Right atrium auricular region (tissue), 2 donors: ENCODE measurements around the gene DNAH11. TPM values are rescaled to one million over a fixed set of nuclear protein-coding genes. Genes with fewer than 3 reads are reported as not detected.

ENCODE experiments used
- DNase-seq: peaks from one replicate; pipeline ENCODE4 v3.0.0-alpha.2; 2019; ENCODE audit warnings: low spot score
- H3K27ac ChIP-seq, 2 donors: fragments of 200-600 bp; sonication (generic); 1 replicate in 1 of 2; 2 replicates in 1 of 2; pipeline ENCODE4 v1.5.1; 2016 to 2019
- H3K27me3 ChIP-seq, 2 donors: fragments of 200-600 bp; sonication (generic); one replicate each; pipeline versions ENCODE4 v1.5.1 to v1.6.0; 2017 to 2019
- H3K36me3 ChIP-seq: fragments of 200-600 bp; sonication (generic); one replicate; pipeline ENCODE4 v1.5.1; 2016
- H3K4me1 ChIP-seq, 2 donors: fragments of 200-600 bp; sonication (generic); one replicate each; pipeline versions ENCODE4 v1.5.1 to v1.6.0; 2017 to 2019
- H3K4me3 ChIP-seq, 2 donors: fragments of 200-600 bp; sonication (generic); 1 replicate in 1 of 2; 2 replicates in 1 of 2; pipeline ENCODE4 v1.5.1; 2017 to 2019; ENCODE audit warnings: mild to moderate bottlenecking in 1 of 2, moderate library complexity in 1 of 2
- H3K9me3 ChIP-seq, 2 donors: fragments of 200-600 bp; sonication (generic); one replicate each; pipeline ENCODE4 v1.5.1; 2019
- total RNA-seq, 2 donors: library from RNA; depleted of rRNA; stranded (reverse); fragments of >200 nt; gene quantifications; one replicate each; pipeline ENCODE4 v1.1.0, GENCODE V29; 2016
- TF ChIP-seq, protein P1 (sequence below), 2 donors: fragments of 200-600 bp; sonication (generic); IDR thresholded peaks; one replicate each; pipeline ENCODE4 v1.5.1; 2019; ENCODE audit warnings: antibody characterized with exemption in 2 of 2

Gene DNAH11
- total RNA-seq, 2 donors from 2014 or later: 2.8 to 3.5 TPM

DNA sequence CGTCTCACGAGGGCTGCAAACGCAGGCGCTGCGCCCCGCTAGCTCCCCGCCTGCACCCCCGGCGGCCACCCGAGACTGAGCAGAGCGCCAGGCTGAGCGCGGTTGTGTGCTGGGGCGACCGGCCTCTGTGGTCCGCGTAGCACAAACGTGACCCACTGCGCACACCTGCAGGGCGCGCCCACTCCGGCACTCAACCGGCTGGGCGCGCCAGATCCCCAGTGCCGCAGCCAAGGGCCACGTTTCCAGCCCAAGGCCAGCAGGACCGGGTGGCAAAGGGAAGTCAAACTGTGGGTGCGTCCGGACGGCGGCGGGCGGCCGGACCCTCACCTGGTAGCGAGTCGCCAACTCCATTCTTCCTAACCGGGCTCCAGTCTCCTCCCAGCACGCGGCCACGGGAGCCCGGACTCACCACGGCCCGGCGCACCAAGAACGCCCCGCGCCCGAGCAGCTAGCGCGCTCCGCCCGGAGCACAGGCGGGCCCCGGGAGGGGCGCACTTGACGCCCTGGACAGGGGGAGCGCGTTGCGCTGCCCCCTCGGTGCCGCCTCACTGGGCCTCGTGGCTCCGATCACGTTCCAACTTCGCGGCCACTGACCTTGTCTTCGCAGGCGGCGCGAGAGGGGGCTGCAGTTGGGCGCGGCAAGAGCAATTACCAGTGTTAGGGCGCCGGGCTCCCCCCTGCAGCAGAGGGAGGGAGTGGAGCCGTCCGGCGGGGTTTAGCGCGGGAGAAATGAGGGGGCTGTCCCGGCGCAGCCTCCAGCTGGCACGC, 402.8 kb downstream of the DNAH11 start, which contains the start of gene CDCA7L:
Gene CDCA7L (minus strand): TSS at position 446 of the 768 bp plus-strand sequence. CDS start 95 bp downstream, at position 351.
- Histone ChIP-seq H3K36me3 (no peaks in the 10 kb centered on the region), H3K4me3 (peak within 1 kb of the TSS; percentile 53 to 72), H3K9me3 (no peaks in the 10 kb centered on the region), H3K27me3 (no peaks in the 10 kb centered on the region), H3K4me1 (peaks cover 0 to 39% of the 10 kb centered on the region in 2 donors), H3K27ac (peak within 1 kb of the TSS; percentile 88)
- TF ChIP-seq, protein P1, sequence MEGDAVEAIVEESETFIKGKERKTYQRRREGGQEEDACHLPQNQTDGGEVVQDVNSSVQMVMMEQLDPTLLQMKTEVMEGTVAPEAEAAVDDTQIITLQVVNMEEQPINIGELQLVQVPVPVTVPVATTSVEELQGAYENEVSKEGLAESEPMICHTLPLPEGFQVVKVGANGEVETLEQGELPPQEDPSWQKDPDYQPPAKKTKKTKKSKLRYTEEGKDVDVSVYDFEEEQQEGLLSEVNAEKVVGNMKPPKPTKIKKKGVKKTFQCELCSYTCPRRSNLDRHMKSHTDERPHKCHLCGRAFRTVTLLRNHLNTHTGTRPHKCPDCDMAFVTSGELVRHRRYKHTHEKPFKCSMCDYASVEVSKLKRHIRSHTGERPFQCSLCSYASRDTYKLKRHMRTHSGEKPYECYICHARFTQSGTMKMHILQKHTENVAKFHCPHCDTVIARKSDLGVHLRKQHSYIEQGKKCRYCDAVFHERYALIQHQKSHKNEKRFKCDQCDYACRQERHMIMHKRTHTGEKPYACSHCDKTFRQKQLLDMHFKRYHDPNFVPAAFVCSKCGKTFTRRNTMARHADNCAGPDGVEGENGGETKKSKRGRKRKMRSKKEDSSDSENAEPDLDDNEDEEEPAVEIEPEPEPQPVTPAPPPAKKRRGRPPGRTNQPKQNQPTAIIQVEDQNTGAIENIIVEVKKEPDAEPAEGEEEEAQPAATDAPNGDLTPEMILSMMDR (IDR thresholded peaks at IDR 0.05): no peak
- peak; percentile 63 for DNase-seq

DNA sequence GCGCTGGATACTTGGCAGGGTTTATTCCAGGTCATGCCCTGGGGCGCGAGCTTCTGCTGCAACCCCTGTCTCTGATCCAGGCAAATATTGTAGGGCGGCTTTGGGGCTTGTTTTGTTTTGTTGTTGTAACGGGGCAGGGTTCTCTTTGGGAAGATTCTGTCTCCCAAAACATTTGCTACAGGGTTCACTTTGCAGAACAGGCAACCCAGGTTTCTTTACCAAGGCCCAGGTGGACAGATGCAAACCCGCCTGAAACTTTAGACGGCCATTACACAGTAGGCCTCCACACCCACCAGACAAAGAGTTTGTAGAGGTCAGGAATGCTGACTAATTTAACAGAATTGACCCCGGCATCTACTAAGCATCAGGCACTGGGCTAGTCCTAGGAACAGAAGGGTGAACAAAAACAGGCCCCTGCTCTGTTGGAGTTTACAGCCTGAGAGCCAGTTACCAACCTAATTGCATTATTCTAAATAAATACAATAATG, 403.4 kb downstream of the DNAH11 start:
- H3K27me3 ChIP-seq: no peaks in the 10 kb centered on the region
- no peak for DNase-seq
- peak overlapping the region in 1 of 2 donors; percentile 72 for H3K4me3 ChIP-seq
- TF ChIP-seq, protein P1 (IDR thresholded peaks at IDR 0.05): no peak
- no peaks in the 10 kb centered on the region for H3K36me3 ChIP-seq
- H3K27ac ChIP-seq: peak overlapping the region; percentile 88
- H3K4me1 ChIP-seq: peaks cover 0 to 33% of the 10 kb centered on the region in 2 donors
- no peaks in the 10 kb centered on the region for H3K9me3 ChIP-seq

DNA sequence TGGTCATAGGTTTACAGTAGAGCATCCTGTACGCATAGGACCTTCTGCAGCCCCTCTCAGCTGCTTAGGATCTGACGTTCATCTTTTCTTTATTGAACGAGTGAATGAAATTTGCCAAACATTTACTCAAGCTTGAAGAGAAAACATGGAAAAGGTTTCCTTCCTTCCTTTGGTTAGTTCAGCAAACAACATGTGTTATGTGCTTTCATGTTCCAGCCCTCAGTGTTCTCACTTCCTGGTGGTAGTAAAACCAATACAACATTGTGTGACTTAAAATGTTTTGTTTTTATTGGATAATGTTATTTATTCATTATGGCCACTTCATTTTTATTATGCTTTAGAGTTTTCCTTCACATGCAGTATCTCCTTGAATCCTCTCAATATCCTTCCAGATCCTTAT, 404.2 kb downstream of the DNAH11 start:
- TF ChIP-seq, protein P1 (IDR thresholded peaks at IDR 0.05): no peak
- no peak overlapping the region for H3K27ac ChIP-seq
- no peak for DNase-seq

GRCh38 chr7:21947946-21948345, 405.1 kb downstream of the DNAH11 start:
- Histone ChIP-seq H3K4me1 (peaks cover 0 to 16% of the 10 kb centered on the region in 2 donors), H3K36me3 (no peaks in the 10 kb centered on the region), H3K9me3 (no peaks in the 10 kb centered on the region), H3K27me3 (no peaks in the 10 kb centered on the region), H3K4me3 (no peak overlapping the region), H3K27ac (no peak overlapping the region)
- TF ChIP-seq, protein P1 (IDR thresholded peaks at IDR 0.05): no peak
- no peak for DNase-seq

More for the DNA sequence above, 404.2 kb downstream of the DNAH11 start:
- no peaks in the 10 kb centered on the region for H3K36me3 ChIP-seq
- H3K9me3 ChIP-seq: no peaks in the 10 kb centered on the region
- H3K4me3 ChIP-seq: no peak overlapping the region
- H3K27me3 ChIP-seq: no peaks in the 10 kb centered on the region
- H3K4me1 ChIP-seq: peaks cover 0 to 25% of the 10 kb centered on the region in 2 donors

DNA sequence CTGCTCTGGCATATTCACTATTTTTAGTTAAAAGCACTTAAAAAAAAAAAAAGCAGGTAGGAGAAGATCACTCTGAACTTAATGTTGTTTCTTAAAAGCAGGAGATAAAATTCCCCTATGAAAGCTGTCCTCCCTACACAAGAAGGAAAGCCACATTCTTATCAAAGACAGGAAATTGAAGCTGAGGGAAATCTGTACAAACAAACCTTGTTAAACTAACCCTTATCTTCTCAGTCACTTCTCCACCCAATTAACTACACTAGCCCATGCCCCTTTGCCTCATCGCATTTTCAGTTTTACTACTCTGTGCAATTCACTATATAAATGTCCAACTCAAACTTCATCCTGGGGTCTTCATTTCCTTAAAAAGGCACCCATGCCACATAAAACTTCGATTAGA, 405.5 kb downstream of the DNAH11 start:
- no peaks in the 10 kb centered on the region for H3K36me3 ChIP-seq
- no peaks in the 10 kb centered on the region for H3K27me3 ChIP-seq
- H3K4me3 ChIP-seq: no peak overlapping the region
- TF ChIP-seq, protein P1 (IDR thresholded peaks at IDR 0.05): no peak
- no peak for DNase-seq
- H3K9me3 ChIP-seq: no peaks in the 10 kb centered on the region
- no peak overlapping the region for H3K27ac ChIP-seq
- peaks cover 0 to 12% of the 10 kb centered on the region in 2 donors for H3K4me1 ChIP-seq
